Bronchial epithelial cell (primary cell): ENCODE measurements around the gene DENND1A. TPM values are rescaled to one million over a fixed set of nuclear protein-coding genes. Genes with fewer than 3 reads are reported as not detected.

ENCODE experiments used
- DNase-seq: peaks from one replicate; pipeline ENCODE4 v3.0.0-alpha.2; 2010; ENCODE audit warnings: low read depth
- FAIRE-seq: peaks from 2 replicates; lab custom pipeline; 2011; peaks lifted over from hg19 to GRCh38; lab: Jason Lieb, UNC
- H3K27me3 ChIP-seq: 2 replicates; pipeline ENCODE4 v1.5.1; 2011; ENCODE audit warnings: low read length; ENCODE audit not compliant: control insufficient read depth, insufficient read depth
- H3K36me3 ChIP-seq: 2 replicates; pipeline ENCODE4 v1.5.1; 2011; ENCODE audit warnings: low read length; ENCODE audit not compliant: control insufficient read depth, insufficient read depth
- H3K4me3 ChIP-seq: 2 replicates; pipeline ENCODE4 v1.5.1; 2011; ENCODE audit warnings: mild to moderate bottlenecking, low read depth, low read length, control low read depth
- CTCF ChIP-seq: IDR thresholded peaks from 2 replicates; pipeline ENCODE4 v1.5.1; 2011; ENCODE audit warnings: mild to moderate bottlenecking, moderate library complexity, low read length, control low read depth, inconsistent platforms; ENCODE audit not compliant: insufficient read depth, severe bottlenecking
- total RNA-seq: library from RNA; depleted of rRNA; stranded (reverse); fragments of >200 nt; gene quantifications from 2 replicates; pipeline ENCODE4 v1.2.1, GENCODE V29; 2014

The DENND1A gene
- total RNA-seq, 1 donor from 2014 or later, result 6.1 TPM

- TF ChIP-seq CTCF, result no peak
- no peak for DNase-seq
- Histone ChIP-seq H3K4me3 (no peak overlapping the region), H3K27me3 (no peaks in the 10 kb centered on the region), H3K36me3 (no peaks in the 10 kb centered on the region)
- no peak for FAIRE-seq
Measured at GRCh38 chr9:123555646-123556045, 374.3 kb downstream of the DENND1A start.

- Histone ChIP-seq H3K4me3 (no peak overlapping the region), H3K36me3 (no peaks in the 10 kb centered on the region), H3K27me3 (no peaks in the 10 kb centered on the region)
- FAIRE-seq, result no peak
- no peak for TF ChIP-seq CTCF
- DNase-seq, result no peak
Measured at GRCh38 chr9:123552530-123552929, 377.4 kb downstream of the DENND1A start.

GRCh38 chr9:123551734-123552133, 378.2 kb downstream of the DENND1A start:
- H3K4me3 ChIP-seq, result no peak overlapping the region
- TF ChIP-seq CTCF, result no peak
- no peaks in the 10 kb centered on the region for H3K27me3 ChIP-seq
- DNase-seq (no peak), FAIRE-seq (no peak)
- no peaks in the 10 kb centered on the region for H3K36me3 ChIP-seq

GRCh38 chr9:123550797-123551196, 379.1 kb downstream of the DENND1A start:
- Histone ChIP-seq H3K4me3 (no peak overlapping the region), H3K36me3 (no peaks in the 10 kb centered on the region), H3K27me3 (no peaks in the 10 kb centered on the region)
- TF ChIP-seq CTCF, result no peak
- FAIRE-seq (no peak), DNase-seq (no peak)

GRCh38 chr9:123550012-123550411, 379.9 kb downstream of the DENND1A start:
- H3K27me3 ChIP-seq, result no peaks in the 10 kb centered on the region
- no peak overlapping the region for H3K4me3 ChIP-seq
- DNase-seq, result no peak
- FAIRE-seq, result no peak
- TF ChIP-seq CTCF, result no peak
- H3K36me3 ChIP-seq, result no peaks in the 10 kb centered on the region
